ENCODE results near the gene ADCY6. TPM values are rescaled to one million over a fixed set of nuclear protein-coding genes. Genes with fewer than 3 reads are reported as not detected.

ADCY6 gene
- total RNA-seq, 1 donor from 2014 or later: 30.0 TPM

DNA sequence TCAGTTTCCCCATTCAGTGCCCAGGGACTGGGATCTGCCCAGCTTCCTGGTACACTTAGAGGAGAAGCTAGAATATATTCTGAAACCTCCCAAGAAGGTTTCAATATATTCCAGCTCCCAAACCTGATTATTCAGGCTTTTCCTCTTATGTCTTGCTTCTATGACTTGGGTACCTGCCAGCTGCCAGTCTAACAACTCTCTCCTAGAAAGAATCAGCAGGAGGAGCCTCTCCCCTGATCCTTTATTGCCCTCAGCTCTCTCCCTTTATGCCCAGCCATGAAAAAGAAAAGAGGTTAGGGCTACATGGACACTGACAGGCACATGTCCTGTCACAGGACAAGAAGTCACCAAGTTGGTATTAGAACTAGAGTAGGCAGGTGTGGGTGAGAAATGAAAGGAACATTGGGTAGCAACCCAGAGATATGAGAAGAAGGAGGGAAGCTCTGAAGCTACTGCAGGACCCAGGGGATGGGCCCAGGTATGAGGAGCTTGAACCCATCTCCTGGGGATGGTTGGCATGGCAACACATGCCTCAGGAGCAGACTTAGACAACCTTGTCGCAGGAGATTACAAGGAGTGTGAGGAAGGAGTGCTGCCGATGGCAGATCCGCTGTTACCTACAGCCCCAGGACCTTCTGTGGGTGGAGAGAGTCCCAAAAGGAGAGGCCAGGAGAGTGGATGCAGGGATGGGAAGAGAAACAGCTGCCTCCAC lies 27.4 kb upstream of the ADCY6 start:
- Histone ChIP-seq H3K9me3 (no peaks in the 10 kb centered on the region), H3K27ac (peak overlapping the region; percentile 95), H3K36me3 (no peaks in the 10 kb centered on the region), H3K4me1 (peaks cover 66% of the 10 kb centered on the region), H3K4me3 (peak overlapping the region; percentile 69 to 75), H3K27me3 (no peaks in the 10 kb centered on the region)
- TF ChIP-seq CTCF (IDR thresholded peaks at IDR 0.05): no peak
- no peak for TF ChIP-seq POLR2A (IDR thresholded peaks at IDR 0.05)
- no peak for DNase-seq (ENCODE audit: extremely low spot score in 2 of 2)
- intact Hi-C loops (cut with DNase I): no loop called here

- Histone ChIP-seq H3K36me3 (no peaks in the 10 kb centered on the region), H3K4me3 (peak overlapping the region; percentile 69 to 75), H3K27ac (peak overlapping the region; percentile 95), H3K4me1 (peaks cover 75% of the 10 kb centered on the region), H3K9me3 (no peaks in the 10 kb centered on the region), H3K27me3 (no peaks in the 10 kb centered on the region)
- no peak for DNase-seq (ENCODE audit: extremely low spot score in 2 of 2)
- peak in 1 of 2 donors; percentile 83 for TF ChIP-seq POLR2A (IDR thresholded peaks at IDR 0.05)
- peak in 1 of 2 donors; percentile 90 for TF ChIP-seq POLR2AphosphoS5 (IDR thresholded peaks at IDR 0.05; ENCODE audit: insufficient read depth in 1 of 2, low read depth in 1 of 2)
- no peak for TF ChIP-seq CTCF (IDR thresholded peaks at IDR 0.05)
- intact Hi-C loops (cut with DNase I): no loop called here
Observed at GRCh38 chr12:48815126-48816110, 26.5 kb upstream of the ADCY6 start.

DNA sequence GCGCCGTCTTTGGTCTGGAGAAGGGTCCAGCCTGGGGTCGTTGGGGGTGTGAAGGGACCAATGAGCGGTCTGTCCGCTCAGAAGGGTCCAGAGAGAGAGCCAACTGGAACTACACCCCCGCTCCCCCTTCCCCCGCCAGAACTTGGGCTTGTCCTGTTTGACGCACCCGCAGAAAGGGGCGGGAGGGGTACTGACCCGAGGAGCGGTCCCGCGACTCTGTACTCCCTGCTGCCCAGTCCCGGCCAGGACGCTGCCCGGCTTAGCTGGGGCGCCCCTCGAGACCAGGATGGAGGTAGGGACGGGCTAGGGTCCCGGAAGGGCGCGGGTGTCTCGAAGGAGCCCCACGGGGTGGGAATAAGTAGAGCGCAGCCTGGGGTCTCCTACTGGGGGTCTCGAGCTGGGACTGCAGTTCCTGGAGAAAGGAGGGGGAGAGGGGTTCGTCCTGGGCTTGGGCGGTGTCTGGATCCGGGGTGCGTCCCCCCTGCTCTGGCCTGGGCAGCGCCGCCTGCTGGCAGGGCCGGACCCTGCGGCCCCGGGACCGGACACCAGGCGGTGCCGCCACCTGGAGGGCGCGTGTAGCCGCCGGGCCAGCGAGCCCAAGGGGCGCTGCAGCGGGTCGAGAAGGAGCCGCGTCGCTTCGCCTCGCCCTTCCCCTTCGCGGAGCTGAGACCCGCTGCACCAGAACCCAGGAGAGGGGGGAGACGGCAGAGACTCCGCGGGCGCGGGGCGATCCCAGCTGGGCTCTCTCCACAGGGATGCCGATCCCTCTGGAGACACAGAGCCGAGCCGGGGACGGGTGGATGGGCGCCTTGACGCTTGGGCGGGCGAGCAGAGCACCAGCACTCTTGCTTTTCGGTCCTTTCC lies 25.6 kb upstream of the ADCY6 start:
- Histone ChIP-seq H3K27ac (peak overlapping the region; percentile 95), H3K4me3 (peak overlapping the region; percentile 69 to 75), H3K4me1 (peaks cover 77% of the 10 kb centered on the region), H3K9me3 (no peaks in the 10 kb centered on the region), H3K27me3 (no peaks in the 10 kb centered on the region), H3K36me3 (no peaks in the 10 kb centered on the region)
- TF ChIP-seq POLR2A (IDR thresholded peaks at IDR 0.05) (peak in 1 of 2 donors; percentile 9), POLR2AphosphoS5 (IDR thresholded peaks at IDR 0.05; ENCODE audit: insufficient read depth in 1 of 2, low read depth in 1 of 2) (peak in 1 of 2 donors; percentile 75), CTCF (IDR thresholded peaks at IDR 0.05) (peak; percentile 80 to 98 (median 97))
- no peak for DNase-seq (ENCODE audit: extremely low spot score in 2 of 2)
- intact Hi-C loops (cut with DNase I): no loop called here

DNA sequence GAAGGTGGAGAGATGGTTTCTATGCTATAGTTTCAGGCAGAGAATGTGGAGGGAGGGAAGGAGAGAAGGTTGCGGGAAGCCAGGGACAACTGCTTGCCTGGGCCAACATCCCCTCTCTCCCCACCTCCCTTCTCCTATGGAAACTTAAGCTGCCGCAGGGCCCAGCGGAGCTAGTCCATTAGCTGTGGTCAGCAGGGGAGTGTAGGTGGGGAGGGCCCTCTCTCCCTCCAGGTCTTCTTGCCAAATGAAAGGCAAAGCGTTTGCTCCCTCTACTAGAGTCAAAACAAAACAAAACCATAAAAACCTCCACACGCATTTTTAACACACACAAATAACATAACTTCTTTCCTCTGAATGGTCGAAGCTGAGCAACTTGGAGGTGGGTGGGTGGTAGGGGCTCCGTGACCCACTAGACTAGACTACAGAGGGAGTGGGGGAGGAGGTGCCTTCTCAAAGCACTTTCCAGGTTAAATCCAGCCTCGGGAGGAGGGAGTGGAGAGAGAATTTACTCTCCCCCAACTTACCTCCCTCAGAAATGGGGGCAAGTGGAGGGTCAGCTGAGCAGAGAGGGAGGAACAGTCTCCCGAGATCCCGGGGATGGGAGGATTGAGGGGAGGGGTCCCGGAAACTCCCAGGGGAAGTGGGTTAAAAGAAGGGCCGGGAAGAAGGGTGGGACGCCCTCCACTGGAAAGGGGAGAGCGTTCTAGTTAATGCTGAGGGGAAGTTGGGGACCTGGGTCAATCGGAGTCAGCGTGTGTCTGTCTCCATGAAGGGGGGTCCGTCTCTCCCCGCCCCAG lies 24.8 kb upstream of the ADCY6 start:
- no peaks in the 10 kb centered on the region for H3K9me3 ChIP-seq
- no peaks in the 10 kb centered on the region for H3K36me3 ChIP-seq
- intact Hi-C loops (cut with DNase I): no loop called here
- no peak for TF ChIP-seq CTCF (IDR thresholded peaks at IDR 0.05)
- no peak for TF ChIP-seq POLR2AphosphoS5 (IDR thresholded peaks at IDR 0.05; ENCODE audit: insufficient read depth in 1 of 2, low read depth in 1 of 2)
- TF ChIP-seq POLR2A (IDR thresholded peaks at IDR 0.05): no peak
- peak overlapping the region; percentile 95 for H3K27ac ChIP-seq
- no peaks in the 10 kb centered on the region for H3K27me3 ChIP-seq
- DNase-seq (ENCODE audit: extremely low spot score in 2 of 2): no peak
- peak overlapping the region; percentile 69 to 75 for H3K4me3 ChIP-seq
- H3K4me1 ChIP-seq: peaks cover 69% of the 10 kb centered on the region

Measured in vagina (tissue), 2 donors.